Measurements from ENCODE around the gene VPS52. TPM values are rescaled to one million over a fixed set of nuclear protein-coding genes. Genes with fewer than 3 reads are reported as not detected.

The VPS52 gene
- total RNA-seq, 1 experiment from 2014 or later: 58.2 TPM

- ATAC-seq (peak; percentile 57), DNase-seq (ENCODE audit: low read depth, low spot score) (peak; percentile 76)
- Histone ChIP-seq H3K79me2 (ENCODE audit: insufficient read depth, low read length) (no peaks in the 10 kb centered on the region), H4K20me1 (ENCODE audit: insufficient read depth) (no peaks in the 10 kb centered on the region), H3K27ac (ENCODE audit: low read depth, low read length) (peak overlapping the region; percentile 74), H3K9ac (ENCODE audit: low read length) (peak overlapping the region; percentile 88), H3K27me3 (ENCODE audit: insufficient read depth, low read length) (no peaks in the 10 kb centered on the region), H2AFZ (ENCODE audit: low read depth, low read length, poor library complexity, severe bottlenecking) (peak overlapping the region; percentile 68), H3K4me3 (replicated peaks in 1 of 2; ENCODE audit: low read depth in 1 of 2, low read length in 2 of 2) (peak overlapping the region; percentile 74 to 85), H3K9me2 (ENCODE audit: insufficient read depth) (no peaks in the 10 kb centered on the region), H3K4me2 (ENCODE audit: low read length) (peak overlapping the region; percentile 99), H3K9me3 (ENCODE audit: control insufficient read depth in 1 of 2, insufficient read depth in 1 of 2, low read depth in 1 of 2, low read length in 2 of 2) (no peaks in the 10 kb centered on the region), H3K36me3 (ENCODE audit: control insufficient read depth in 1 of 2, insufficient read depth in 2 of 2, low read length in 2 of 2) (no peaks in the 10 kb centered on the region), H3K4me1 (ENCODE audit: control insufficient read depth in 1 of 2, insufficient read depth in 2 of 2, low read length in 2 of 2) (peaks cover 16 to 37% of the 10 kb centered on the region in 2 experiments)
- no TSS peak for BruUV-seq (replicated peaks)
- ChIA-PET POLR2A (interaction anchor here (0.6 to 4.0 kb wide), 10 partner anchors 9 to 276 kb away, joined by 3 to 24 read pairs (median 6); partner anchors contain the start of genes B3GALT4, RPS18 and VPS52), RAD21 (ENCODE audit: low non-redundant PET in 1 of 2, low total read pairs in 2 of 2, uncharacterized antibody in 2 of 2, unreplicated experiment in 2 of 2) (interaction anchor here (0.6 to 1.4 kb wide), 6 partner anchors 40 to 124 kb away, joined by 3 to 6 read pairs (median 4); partner anchors contain the start of gene RING1 (in 1 of the 2)), CTCF (interaction anchor here (0.6 to 4.3 kb wide), 23 partner anchors 8 to 315 kb away, joined by 3 to 49 read pairs (median 5); partner anchors contain the start of genes HLA-DPB1, HSD17B8, RING1 and RPS18)
- intact Hi-C loops (cut with micrococcal nuclease): loop anchor here (1.0 to 2.0 kb wide), 4 partner anchors 43 to 234 kb away; partner anchors contain the start of gene HSD17B8
- TF ChIP-seq POLR2AphosphoS5 (IDR thresholded peaks at IDR 0.05; ENCODE audit: low read depth, low read length) (no peak), CTCF (IDR thresholded peaks at IDR 0.05 in 2 of 3, conservative IDR thresholded peaks at IDR 0.05 in 1 of 3; ENCODE audit: borderline replicate concordance in 1 of 3, insufficient read depth in 1 of 3, low read depth in 2 of 3, low read length in 2 of 3) (peak; percentile 76 to 85 (median 78)), CEBPB (IDR thresholded peaks at IDR 0.05; ENCODE audit: low read depth) (no peak), FOSL1 (IDR thresholded peaks at IDR 0.05; ENCODE audit: low read depth) (no peak), RAD21 (IDR thresholded peaks at IDR 0.05; ENCODE audit: low read depth) (peak; percentile 94), CBX3 (IDR thresholded peaks at IDR 0.05; ENCODE audit: low read depth) (no peak), POLR2A (IDR thresholded peaks at IDR 0.05; ENCODE audit: borderline replicate concordance, extremely low read depth, insufficient read depth, insufficient read length) (no peak)
These were observed 23.6 kb downstream of the VPS52 start for GRCh38 chr6:33247977-33248642.

Measured in HCT116 (cell line).